Measurements from ENCODE around the gene B3GALT5. TPM values are rescaled to one million over a fixed set of nuclear protein-coding genes. Genes with fewer than 3 reads are reported as not detected.

B3GALT5 gene
- total RNA-seq, 1 donor from 2014 or later: 2.5 TPM

- peaks cover 4% of the 10 kb centered on the region for H3K27me3 Mint-ChIP-seq (ENCODE audit: low read depth, unreplicated experiment)
- Histone ChIP-seq H3K36me3 (ENCODE audit: insufficient read depth, low read length) (no peaks in the 10 kb centered on the region), H3K27ac (ENCODE audit: low read depth, low read length) (no peak overlapping the region), H3K4me3 (ENCODE audit: insufficient read depth, low read depth, low read length) (no peak overlapping the region), H2AFZ (ENCODE audit: low read depth, low read length) (no peak overlapping the region), H3K4me1 (ENCODE audit: insufficient read depth, low read length) (peaks cover 15% of the 10 kb centered on the region), H3K27me3 (ENCODE audit: insufficient read depth, low read length) (no peaks in the 10 kb centered on the region), H3K4me2 (ENCODE audit: low read length) (no peak overlapping the region), H4K20me1 (ENCODE audit: insufficient read depth, low read length) (no peaks in the 10 kb centered on the region), H3K9me3 (ENCODE audit: insufficient read depth, low read depth, low read length) (no peaks in the 10 kb centered on the region), H3K79me2 (ENCODE audit: insufficient read depth, low read length) (no peaks in the 10 kb centered on the region), H3K9ac (ENCODE audit: low read length) (no peak overlapping the region)
- H3K27ac Mint-ChIP-seq (ENCODE audit: unreplicated experiment): no peak overlapping the region
- peaks cover 24% of the 10 kb centered on the region for H3K4me1 Mint-ChIP-seq (ENCODE audit: low read depth, unreplicated experiment)
- H3K36me3 Mint-ChIP-seq (ENCODE audit: low read depth, unreplicated experiment): peaks cover 20% of the 10 kb centered on the region
- no peak for DNase-seq (ENCODE audit: low read depth)
- no peak for TF ChIP-seq CTCF (IDR thresholded peaks at IDR 0.05; ENCODE audit: insufficient read depth, low read depth, low read length)
- peaks cover 8% of the 10 kb centered on the region for H3K9me3 Mint-ChIP-seq (ENCODE audit: unreplicated experiment)
- no peak overlapping the region for H3K4me3 Mint-ChIP-seq (ENCODE audit: unreplicated experiment)
- no peak for FAIRE-seq
Measured at GRCh38 chr21:39663066-39663465, 50.3 kb downstream of the B3GALT5 start.

DNA sequence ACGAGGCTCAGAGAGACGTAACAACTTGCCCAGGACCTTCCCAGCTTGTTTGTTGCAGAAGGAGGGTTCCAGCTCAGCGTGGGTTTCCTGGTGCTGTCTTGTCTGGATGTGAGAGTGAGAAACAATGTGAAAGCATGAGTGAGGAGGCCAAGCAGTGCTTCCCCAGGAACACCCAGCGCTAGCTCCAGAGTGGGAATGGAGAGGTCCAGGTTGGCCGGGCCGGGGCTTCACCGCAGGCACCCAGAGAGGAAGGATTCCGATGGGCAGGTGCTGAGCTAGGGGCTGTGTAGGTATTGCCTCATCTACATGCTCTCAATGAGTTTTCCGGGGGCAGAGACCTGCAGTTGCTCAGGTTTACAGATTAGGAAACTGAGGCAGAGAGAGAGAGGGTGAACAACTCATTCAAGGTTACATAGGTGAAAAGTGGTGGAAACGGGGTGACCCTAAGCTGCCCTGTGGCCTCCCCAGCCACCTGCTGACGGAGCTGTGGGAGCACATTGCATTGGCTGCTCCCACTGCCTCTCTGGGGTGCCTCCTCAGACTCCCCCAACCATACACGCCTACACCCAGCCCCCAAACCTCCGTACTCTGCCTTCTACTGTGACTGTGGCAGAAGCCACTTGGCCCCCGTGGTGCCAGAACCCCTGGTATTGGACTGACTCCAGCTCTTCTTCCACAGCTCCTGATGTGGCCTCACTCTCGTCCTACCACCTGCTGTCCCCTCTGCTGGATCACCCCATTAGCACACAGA, 51.2 kb downstream of the B3GALT5 start:
- peaks cover 20% of the 10 kb centered on the region for H3K36me3 Mint-ChIP-seq (ENCODE audit: low read depth, unreplicated experiment)
- H3K4me1 ChIP-seq (ENCODE audit: insufficient read depth, low read length): peaks cover 15% of the 10 kb centered on the region
- peaks cover 8% of the 10 kb centered on the region for H3K9me3 Mint-ChIP-seq (ENCODE audit: unreplicated experiment)
- H3K4me3 ChIP-seq (ENCODE audit: insufficient read depth, low read depth, low read length): no peak overlapping the region
- H3K4me3 Mint-ChIP-seq (ENCODE audit: unreplicated experiment): no peak overlapping the region
- no peaks in the 10 kb centered on the region for H4K20me1 ChIP-seq (ENCODE audit: insufficient read depth, low read length)
- H3K4me1 Mint-ChIP-seq (ENCODE audit: low read depth, unreplicated experiment): peaks cover 20% of the 10 kb centered on the region
- no peaks in the 10 kb centered on the region for H3K9me3 ChIP-seq (ENCODE audit: insufficient read depth, low read depth, low read length)
- no peak overlapping the region for H2AFZ ChIP-seq (ENCODE audit: low read depth, low read length)
- no peaks in the 10 kb centered on the region for H3K79me2 ChIP-seq (ENCODE audit: insufficient read depth, low read length)
- FAIRE-seq (no peak), DNase-seq (ENCODE audit: low read depth) (no peak)
- H3K27ac ChIP-seq (ENCODE audit: low read depth, low read length): no peak overlapping the region
- peaks cover 4% of the 10 kb centered on the region for H3K27me3 Mint-ChIP-seq (ENCODE audit: low read depth, unreplicated experiment)
- TF ChIP-seq EZH2 (IDR thresholded peaks at IDR 0.05; ENCODE audit: insufficient read depth, low read length) (no peak), CTCF (IDR thresholded peaks at IDR 0.05; ENCODE audit: insufficient read depth, low read depth, low read length) (no peak)
- H3K4me2 ChIP-seq (ENCODE audit: low read length): no peak overlapping the region
- no peaks in the 10 kb centered on the region for H3K27me3 ChIP-seq (ENCODE audit: insufficient read depth, low read length)
- H3K36me3 ChIP-seq (ENCODE audit: insufficient read depth, low read length): no peaks in the 10 kb centered on the region
- no peak overlapping the region for H3K9ac ChIP-seq (ENCODE audit: low read length)
- no peak overlapping the region for H3K27ac Mint-ChIP-seq (ENCODE audit: unreplicated experiment)

GRCh38 chr21:39664586-39664985, 51.8 kb downstream of the B3GALT5 start:
- H2AFZ ChIP-seq (ENCODE audit: low read depth, low read length): no peak overlapping the region
- FAIRE-seq (no peak), DNase-seq (ENCODE audit: low read depth) (no peak)
- no peak overlapping the region for H3K27ac ChIP-seq (ENCODE audit: low read depth, low read length)
- Mint-ChIP-seq H3K4me3 (ENCODE audit: unreplicated experiment) (no peak overlapping the region), H3K9me3 (ENCODE audit: unreplicated experiment) (peaks cover 4% of the 10 kb centered on the region), H3K27me3 (ENCODE audit: low read depth, unreplicated experiment) (peaks cover 4% of the 10 kb centered on the region), H3K27ac (ENCODE audit: unreplicated experiment) (peak overlapping the region; percentile 47), H3K36me3 (ENCODE audit: low read depth, unreplicated experiment) (peaks cover 20% of the 10 kb centered on the region), H3K4me1 (ENCODE audit: low read depth, unreplicated experiment) (peaks cover 14% of the 10 kb centered on the region)
- no peaks in the 10 kb centered on the region for H3K9me3 ChIP-seq (ENCODE audit: insufficient read depth, low read depth, low read length)
- no peak overlapping the region for H3K4me3 ChIP-seq (ENCODE audit: insufficient read depth, low read depth, low read length)
- no peaks in the 10 kb centered on the region for H3K79me2 ChIP-seq (ENCODE audit: insufficient read depth, low read length)
- no peak overlapping the region for H3K9ac ChIP-seq (ENCODE audit: low read length)
- H3K4me2 ChIP-seq (ENCODE audit: low read length): no peak overlapping the region
- no peaks in the 10 kb centered on the region for H4K20me1 ChIP-seq (ENCODE audit: insufficient read depth, low read length)
- TF ChIP-seq CTCF (IDR thresholded peaks at IDR 0.05; ENCODE audit: insufficient read depth, low read depth, low read length): no peak
- TF ChIP-seq EZH2 (IDR thresholded peaks at IDR 0.05; ENCODE audit: insufficient read depth, low read length): no peak
- H3K36me3 ChIP-seq (ENCODE audit: insufficient read depth, low read length): no peaks in the 10 kb centered on the region
- H3K27me3 ChIP-seq (ENCODE audit: insufficient read depth, low read length): no peaks in the 10 kb centered on the region
- H3K4me1 ChIP-seq (ENCODE audit: insufficient read depth, low read length): peaks cover 15% of the 10 kb centered on the region
